H1 (cell line): ENCODE data around the gene PPP1CA. TPM values are rescaled to one million over a fixed set of nuclear protein-coding genes. Genes with fewer than 3 reads are reported as not detected.

Experiments used
- CTCF ChIA-PET: fragments of 300-600 bp; sonication (Branson Sonifier 250); formaldehyde crosslinking; loops from one replicate; lab custom pipeline; 2021; ENCODE audit not compliant: partially characterized antibody; lab: Charles Lee
- POLR2A ChIA-PET: fragments of 300-600 bp; sonication (Branson Sonifier 250); formaldehyde crosslinking; loops from one replicate; lab custom pipeline; 2021; ENCODE audit warnings: inconsistent platforms; ENCODE audit not compliant: partially characterized antibody; lab: Charles Lee
- DNase-seq, 2 experiments: peaks; one replicate each; pipeline versions ENCODE4 v3.0.0 to v3.0.0-alpha.2; 2010 to 2022; ENCODE audit warnings: low spot score in 2 of 2, low read depth in 1 of 2, mixed read lengths in 1 of 2
- FAIRE-seq: peaks from 2 replicates; lab custom pipeline; 2011; peaks lifted over from hg19 to GRCh38; lab: Jason Lieb, UNC
- H2AFZ ChIP-seq: 2 replicates; pipeline ENCODE4 v1.8.1; 2012; ENCODE audit warnings: low read length, inconsistent platforms
- H2AK5ac ChIP-seq: 2 replicates; pipeline ENCODE4 v1.6.1; 2013; ENCODE audit warnings: low read depth, low read length
- H2BK120ac ChIP-seq: replicated peaks from 2 replicates; pipeline ENCODE3; 2013; ENCODE audit warnings: low read depth, low read length, inconsistent platforms
- H2BK12ac ChIP-seq: 2 replicates; pipeline ENCODE4 v1.6.1; 2013; ENCODE audit warnings: low read depth, low read length
- H2BK15ac ChIP-seq: 2 replicates; pipeline ENCODE4 v1.6.1; 2013; ENCODE audit warnings: low read length
- H2BK20ac ChIP-seq: 2 replicates; pipeline ENCODE4 v1.6.1; 2013; ENCODE audit warnings: low read length
- H2BK5ac ChIP-seq: 2 replicates; pipeline ENCODE4 v1.6.1; 2013; ENCODE audit warnings: low read depth, low read length
- H3K14ac ChIP-seq: 2 replicates; pipeline ENCODE4 v1.6.1; 2013; ENCODE audit warnings: inconsistent platforms; ENCODE audit not compliant: insufficient read length
- H3K18ac ChIP-seq: 2 replicates; pipeline ENCODE4 v1.6.1; 2013; ENCODE audit warnings: low read length; ENCODE audit errors: extremely low read depth
- H3K23ac ChIP-seq: 2 replicates; pipeline ENCODE4 v1.6.1; 2013; ENCODE audit warnings: inconsistent platforms; ENCODE audit not compliant: insufficient read length
- H3K23me2 ChIP-seq: 2 replicates; pipeline ENCODE4 v1.6.1; 2013; ENCODE audit warnings: low read depth, low read length
- H3K27ac ChIP-seq: 2 replicates; pipeline ENCODE4 v1.6.1; 2011; ENCODE audit warnings: low read depth, low read length, inconsistent platforms
- H3K27me3 ChIP-seq, 4 experiments: replicated peaks in 1 of 4; 1 replicate in 1 of 4; 2 replicates in 3 of 4; pipeline versions ENCODE4 v1.6.1 to v1.8.1; 2011 to 2013; ENCODE audit warnings: low read length in 3 of 4, mild to moderate bottlenecking in 3 of 4, inconsistent platforms in 2 of 4, mixed read lengths in 2 of 4, moderate library complexity in 1 of 4; ENCODE audit not compliant: control insufficient read depth in 3 of 4, insufficient read depth in 3 of 4; ENCODE audit errors: extremely low read depth in 1 of 4
- H3K36me3 ChIP-seq, 4 experiments: 2 replicates each; pipeline versions ENCODE4 v1.6.1 to v1.8.1; 2011 to 2013; ENCODE audit warnings: mild to moderate bottlenecking in 4 of 4, low read length in 3 of 4, moderate library complexity in 2 of 4, control low read depth in 1 of 4, inconsistent platforms in 1 of 4; ENCODE audit not compliant: insufficient read depth in 4 of 4, control insufficient read depth in 2 of 4
- H3K4ac ChIP-seq: replicated peaks from 2 replicates; pipeline ENCODE3; 2013; ENCODE audit warnings: low read length, low read depth, mixed read lengths, inconsistent platforms; ENCODE audit not compliant: insufficient read length
- H3K4me1 ChIP-seq, 4 experiments: replicated peaks in 1 of 4; 1 replicate in 1 of 4; 2 replicates in 3 of 4; pipeline versions ENCODE4 v1.6.1 to v1.8.1; 2011 to 2013; ENCODE audit warnings: low read length in 3 of 4, inconsistent platforms in 2 of 4, mixed read lengths in 1 of 4; ENCODE audit not compliant: insufficient read depth in 4 of 4, control insufficient read depth in 3 of 4
- H3K4me2 ChIP-seq, 2 experiments: 2 replicates each; pipeline versions ENCODE4 v1.6.1 to v1.8.1; 2011 to 2013; ENCODE audit warnings: low read depth in 2 of 2, low read length in 2 of 2, control low read depth in 1 of 2, inconsistent platforms in 1 of 2, mild to moderate bottlenecking in 1 of 2; ENCODE audit not compliant: insufficient read depth in 1 of 2
- H3K4me3 ChIP-seq, 4 experiments: fragments of 200-600, 300-600 bp in 1 of 4; sonication (generic), shearing (Covaris generic), sonication (Bioruptor Twin) in 1 of 4; 2 replicates each; pipeline versions ENCODE4 v1.5.1 to v1.8.1; 2011 to 2016; ENCODE audit warnings: low read length in 4 of 4, low read depth in 3 of 4, control low read depth in 2 of 4, inconsistent platforms in 2 of 4, mild to moderate bottlenecking in 2 of 4, mixed read lengths in 1 of 4, moderate library complexity in 1 of 4; ENCODE audit not compliant: insufficient read depth in 2 of 4; ENCODE audit errors: extremely low read depth in 1 of 4
- H3K56ac ChIP-seq: replicated peaks from 2 replicates; pipeline ENCODE3; 2013; ENCODE audit warnings: low read depth, mild to moderate bottlenecking, mixed read lengths, low read length, inconsistent platforms; ENCODE audit not compliant: insufficient read length
- H3K79me1 ChIP-seq: 2 replicates; pipeline ENCODE4 v1.6.1; 2013; ENCODE audit warnings: low read depth, low read length, control low read depth
- H3K79me2 ChIP-seq, 2 experiments: 2 replicates each; pipeline versions ENCODE4 v1.6.1 to v1.8.1; 2012 to 2013; ENCODE audit warnings: low read length in 2 of 2, mild to moderate bottlenecking in 2 of 2, inconsistent platforms in 1 of 2; ENCODE audit not compliant: insufficient read depth in 2 of 2, control insufficient read depth in 1 of 2
- H3K9ac ChIP-seq, 4 experiments: replicated peaks in 1 of 4; 1 replicate in 1 of 4; 2 replicates in 3 of 4; pipeline versions ENCODE4 v1.6.1 to v1.8.1; 2011 to 2013; ENCODE audit warnings: low read depth in 3 of 4, low read length in 3 of 4, control low read depth in 2 of 4, mild to moderate bottlenecking in 2 of 4, moderate library complexity in 2 of 4, inconsistent platforms in 1 of 4; ENCODE audit errors: extremely low read depth in 1 of 4
- H3K9me3 ChIP-seq, 2 experiments: 2 replicates each; pipeline versions ENCODE4 v1.6.1 to v1.8.1; 2012 to 2013; ENCODE audit warnings: mild to moderate bottlenecking in 2 of 2, moderate library complexity in 2 of 2, control low read depth in 1 of 2, inconsistent platforms in 1 of 2, low read depth in 1 of 2, low read length in 1 of 2, mixed read lengths in 1 of 2; ENCODE audit not compliant: insufficient read depth in 2 of 2
- H4K20me1 ChIP-seq, 2 experiments: replicated peaks in 1 of 2; 2 replicates each; pipeline versions ENCODE3 to v1.8.1; 2011 to 2013; ENCODE audit warnings: inconsistent platforms in 2 of 2, low read length in 2 of 2, mild to moderate bottlenecking in 1 of 2; ENCODE audit not compliant: insufficient read depth in 2 of 2, control insufficient read depth in 1 of 2
- H4K5ac ChIP-seq: 2 replicates; pipeline ENCODE4 v1.6.1; 2013; ENCODE audit warnings: low read length, low read depth, mixed read lengths, inconsistent platforms; ENCODE audit not compliant: insufficient read length
- H4K8ac ChIP-seq: 2 replicates; pipeline ENCODE4 v1.8.0; 2013; ENCODE audit warnings: mild to moderate bottlenecking, moderate library complexity, low read length, inconsistent platforms; ENCODE audit not compliant: insufficient read depth; ENCODE audit errors: extremely low read depth
- H4K91ac ChIP-seq: replicated peaks from 2 replicates; pipeline ENCODE3; 2013; ENCODE audit warnings: low read length, mixed read lengths, inconsistent platforms; ENCODE audit not compliant: insufficient read length
- BRCA1 ChIP-seq: IDR thresholded peaks from 2 replicates; pipeline ENCODE4 v1.6.1; 2012; ENCODE audit warnings: low read depth, low read length, improper control_type of control experiment
- CHD1 ChIP-seq: IDR thresholded peaks from 2 replicates; pipeline ENCODE4 v1.6.1; 2012; ENCODE audit warnings: low read depth, low read length, improper control_type of control experiment
- CTCF ChIP-seq, 3 experiments: IDR thresholded peaks; 1 replicate in 2 of 3; 2 replicates in 1 of 3; pipeline versions ENCODE4 v1.5.1 to v1.6.1; 2011; ENCODE audit warnings: low read length in 3 of 3, mild to moderate bottlenecking in 3 of 3, inconsistent platforms in 2 of 3, low read depth in 1 of 3, moderate library complexity in 1 of 3; ENCODE audit not compliant: insufficient read depth in 1 of 3; ENCODE audit errors: control extremely low read depth in 1 of 3
- GTF2F1 ChIP-seq: IDR thresholded peaks from 2 replicates; pipeline ENCODE4 v1.6.1; 2012; ENCODE audit warnings: low read depth, low read length, improper control_type of control experiment, borderline replicate concordance
- MAFK ChIP-seq: IDR thresholded peaks from 2 replicates; pipeline ENCODE4 v1.6.1; 2012; ENCODE audit warnings: low read depth, mild to moderate bottlenecking, improper control_type of control experiment, low read length
- SP1 ChIP-seq: IDR thresholded peaks from 2 replicates; pipeline ENCODE4 v1.6.1; 2011; ENCODE audit warnings: low read depth, low read length
- WGBS, 2 experiments: shearing (Covaris generic) in 1 of 2; methylation state at CpG; one replicate each; pipeline versions ENCODE4 v1.1.6 to v1.1.7; 2013 to 2015; ENCODE audit warnings: low lambda C conversion rate in 2 of 2, mixed read lengths in 2 of 2, inconsistent platforms in 1 of 2, low coverage in 1 of 2, missing lambda C conversion rate in 1 of 2; ENCODE audit not compliant: insufficient replicate concordance in 2 of 2, insufficient coverage in 1 of 2, insufficient read length in 1 of 2; ENCODE audit errors: extremely low coverage in 1 of 2, missing lambda C conversion rate in 1 of 2; 5-methylcytosine and 5-hydroxymethylcytosine counted together
- polyA plus RNA-seq, 7 experiments: library from polyadenylated mRNA; depleted of rRNA in 3 of 7; stranded (reverse) in 5 of 7; unstranded in 2 of 7; fragments of >200 nt in 5 of 7; fragments of 200-250 nt in 2 of 7; gene quantifications; 1 replicate in 5 of 7; 2 replicates in 1 of 7; 4 replicates in 1 of 7; pipeline versions ENCODE4 v1.2.1 to v1.2.3, GENCODE V29; 2011 to 2013; ENCODE audit warnings: missing spikeins in 2 of 7, mixed read lengths in 2 of 7
- total RNA-seq: library from RNA; stranded (reverse); fragmentation: NEBNext Ultra II Directional; extraction: Animal tissue kit (Norgen Biotek cat#: 25700); gene quantifications from 2 replicates; pipeline ENCODE4 v1.2.1, GENCODE V29; 2021

PPP1CA gene
- total and polyA plus RNA-seq, 2 of the 8 experiments (the other 6 are each of a cell fraction or from before 2014, with no cell fraction given): 198 to 359 TPM

- Histone ChIP-seq H2AFZ (no peak overlapping the region), H3K4me3 (no peak overlapping the region), H2BK12ac (peak overlapping the region; percentile 39; the same call in 1 of the 2 replicates), H3K9ac (no peak overlapping the region), H3K27me3 (peaks cover 0 to 12% (median 8%) of the 10 kb centered on the region in 4 experiments; a peak in 5 of 7 replicates), H3K4me1 (peaks cover 0 to 9% (median 4%) of the 10 kb centered on the region in 4 experiments; a peak in 6 of 7 replicates), H3K4ac (no peak overlapping the region), H3K79me1 (no peaks in the 10 kb centered on the region), H2AK5ac (peak overlapping the region; percentile 70; the same call in 1 of the 2 replicates), H2BK20ac (no peak overlapping the region), H4K8ac (no peak overlapping the region), H3K27ac (no peak overlapping the region), H2BK15ac (no peak overlapping the region), H3K36me3 (no peaks in the 10 kb centered on the region), H3K9me3 (no peaks in the 10 kb centered on the region), H3K23me2 (no peaks in the 10 kb centered on the region), H3K18ac (peak overlapping the region; percentile 19; the same call in 1 of the 2 replicates), H3K23ac (no peak overlapping the region), H4K5ac (no peak overlapping the region), H4K20me1 (no peaks in the 10 kb centered on the region), H3K4me2 (0 out of 4 replicates have a peak overlapping the region, but pooled peaks of 1 of the 2 experiments have one; percentile 26), H2BK120ac (no peak overlapping the region), H3K79me2 (no peaks in the 10 kb centered on the region)
- WGBS, 2 experiments: 89% methylated on average over 22 of the region's 24 CpGs; no CpG with 5 or more reads in 1 of the 2 experiments
- DNase-seq (no peak), FAIRE-seq (no peak)
- CTCF ChIA-PET: interaction anchor here (2.5 to 34.8 kb wide), 3 partner anchors 7 to 19 kb away, joined by 12 to 1305 read pairs (median 1305); partner anchors contain the start of genes CLCF1, POLD4 and RAD9A
- TF ChIP-seq MAFK (no peak), BRCA1 (no peak), CTCF (IDR thresholded peaks at IDR 0.05; ENCODE audit: control extremely low read depth in 1 of 3, insufficient read depth in 1 of 3, low read depth in 1 of 3, low read length in 3 of 3) (no peak), CHD1 (no peak), SP1 (no peak), GTF2F1 (no peak)
- TF ChIP-seq, all 59 proteins: peak for 0
- H2BK5ac ChIP-seq: no peak overlapping the region
- POLR2A ChIA-PET: interaction anchor here (1.0 to 4.1 kb wide), 4 partner anchors 9 to 42 kb away, joined by 3 to 16 read pairs (median 4); partner anchors contain the start of genes CLCF1 and POLD4
- no peak overlapping the region for H3K56ac ChIP-seq
- H3K14ac ChIP-seq: no peak overlapping the region
- no peak overlapping the region for H4K91ac ChIP-seq
These were observed 36.6 kb downstream of the PPP1CA start for GRCh38 chr11:67364783-67365722.
